GM12865 (cell line): ENCODE data around the gene DLG2.
A peak's percentile ranks its signal among the peaks of the same experiment; 100 is the strongest.

Source experiments
- DNase-seq: peaks from one replicate; pipeline ENCODE4 v3.0.0; 2010; ENCODE audit warnings: low read depth
- H3K4me3 ChIP-seq: 2 replicates; pipeline ENCODE4 v1.5.1; 2011; ENCODE audit warnings: mild to moderate bottlenecking, low read depth, low read length, control low read depth
- CTCF ChIP-seq: IDR thresholded peaks from 2 replicates; pipeline ENCODE4 v1.5.1; 2011; ENCODE audit warnings: low read length, control low read depth, low read depth, inconsistent platforms; ENCODE audit not compliant: insufficient read depth; ENCODE audit errors: missing control alignments

The DLG2 gene

DNA sequence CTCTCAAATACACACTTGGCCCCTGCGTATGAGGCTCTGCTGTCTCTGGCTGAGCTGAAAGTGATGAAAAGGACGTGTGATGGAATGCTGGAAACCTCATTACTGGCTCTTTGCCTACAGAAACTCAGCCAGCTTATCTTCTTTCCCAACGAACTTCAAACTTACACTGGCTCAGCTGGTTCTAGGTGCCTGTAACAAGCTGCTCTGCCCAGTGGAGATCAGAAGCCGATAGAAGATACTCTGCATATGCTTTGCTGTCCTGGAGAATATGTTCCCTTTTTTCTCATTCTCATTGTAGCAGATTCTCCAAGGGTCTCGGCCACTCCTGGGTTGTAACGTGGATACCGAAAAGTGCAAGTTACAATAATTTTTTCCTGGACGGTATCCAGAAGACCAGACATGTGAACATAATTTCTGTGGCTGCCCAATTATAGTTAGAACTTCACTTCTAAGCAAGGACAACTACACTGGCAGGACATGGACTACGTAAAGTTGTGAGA is 1935.6 kb downstream of the DLG2 start:
- H3K4me3 ChIP-seq: no peak overlapping the region
- DNase-seq: no peak
- TF ChIP-seq CTCF: no peak

- H3K4me3 ChIP-seq: no peak overlapping the region
- TF ChIP-seq CTCF: no peak
- DNase-seq: no peak
These were observed 1937.9 kb downstream of the DLG2 start for GRCh38 chr11:83689144-83689780.

DNA sequence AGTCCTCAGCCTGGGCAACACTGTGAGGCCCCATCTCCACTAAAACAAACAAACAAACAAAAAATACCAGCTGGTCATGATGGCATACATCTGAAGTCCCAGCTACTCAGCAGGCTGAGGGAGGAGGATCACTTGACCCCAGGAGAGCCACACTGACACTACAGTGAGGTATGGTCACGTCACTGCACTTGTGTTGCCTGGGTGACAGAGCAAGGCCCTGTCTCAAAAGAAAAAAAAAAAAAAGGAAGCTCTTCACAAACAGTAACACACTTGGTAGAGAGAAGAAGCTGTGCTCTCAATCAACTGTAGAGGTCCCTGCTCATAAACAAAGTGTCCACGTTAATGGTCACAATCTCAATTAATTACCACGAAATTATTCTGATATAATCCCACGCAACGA is 1939.4 kb downstream of the DLG2 start:
- H3K4me3 ChIP-seq: no peak overlapping the region
- TF ChIP-seq CTCF: no peak
- no peak for DNase-seq

DNA sequence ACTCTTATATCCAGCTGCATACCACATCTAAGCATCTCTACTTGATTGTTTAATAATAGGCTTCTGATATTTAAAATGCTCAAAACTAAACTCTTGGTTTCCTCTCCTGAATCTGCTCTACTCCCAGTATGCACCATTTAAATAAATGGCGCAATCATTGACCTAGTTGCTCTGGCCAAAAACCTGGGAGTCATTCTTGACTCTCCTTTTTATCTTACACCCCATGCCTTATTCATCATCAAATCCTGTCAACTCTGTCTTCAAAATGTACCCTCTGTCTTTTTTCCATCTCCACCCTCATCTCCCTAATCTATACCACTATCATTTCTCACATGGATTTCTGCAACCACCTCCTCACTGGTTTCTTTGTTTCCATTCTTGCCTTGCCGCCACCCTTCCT is 1941.4 kb downstream of the DLG2 start:
- H3K4me3 ChIP-seq: no peak overlapping the region
- TF ChIP-seq CTCF: no peak
- DNase-seq: no peak

- no peak for DNase-seq
These were observed 1943.1 kb downstream of the DLG2 start for GRCh38 chr11:83684071-83684470.

GRCh38 chr11:83682611-83682973 is 1944.6 kb downstream of the DLG2 start:
- no peak for TF ChIP-seq CTCF
- DNase-seq: peak; percentile 58
- no peak overlapping the region for H3K4me3 ChIP-seq

More at GRCh38 chr11:83684071-83684470, 1943.1 kb downstream of the DLG2 start:
- no peak for TF ChIP-seq CTCF
- H3K4me3 ChIP-seq: no peak overlapping the region

DNA sequence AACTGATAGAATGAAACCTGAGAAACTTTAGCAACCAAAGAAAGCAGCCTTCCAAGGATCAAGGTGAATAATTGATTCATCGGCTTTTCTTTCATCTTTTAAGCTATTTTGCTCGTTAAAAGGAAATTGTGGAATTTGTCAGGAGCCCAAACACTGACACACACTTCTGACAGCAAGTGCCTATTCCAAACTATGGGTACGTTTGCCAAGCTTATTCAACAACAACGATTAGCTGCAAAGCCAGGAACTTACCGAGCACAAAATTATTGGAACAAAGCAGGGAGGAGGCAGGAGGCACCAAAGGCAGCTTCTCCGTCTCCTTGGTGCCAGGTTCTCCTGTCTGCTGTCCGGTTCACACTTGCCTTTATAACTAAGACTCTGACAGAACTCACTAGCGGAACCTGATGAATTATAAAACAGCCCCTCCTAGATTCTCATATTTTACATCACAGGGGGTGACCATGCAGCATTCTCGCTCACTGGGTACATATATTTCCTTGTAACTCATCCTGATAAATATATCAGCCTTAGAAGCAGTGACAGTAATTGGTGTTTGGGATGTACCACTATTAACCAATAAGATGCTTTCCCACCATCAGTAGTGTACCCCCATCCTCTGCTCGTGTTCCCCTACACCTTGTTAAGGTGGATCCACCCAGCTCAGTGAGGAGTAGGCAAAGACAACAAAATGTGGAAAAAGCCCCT is 1945.1 kb downstream of the DLG2 start:
- DNase-seq: no peak
- TF ChIP-seq CTCF: no peak

More for the DNA sequence above, 1945.1 kb downstream of the DLG2 start:
- H3K4me3 ChIP-seq: no peak overlapping the region; the same call in 1 of the 2 replicates
